Measurements from ENCODE around the gene TRIM47. TPM values are rescaled to one million over a fixed set of nuclear protein-coding genes. Genes with fewer than 3 reads are reported as not detected.

The TRIM47 gene
- total and polyA plus RNA-seq, 7 donors, result 8.4 to 17.1 (median 10.9) TPM

DNA sequence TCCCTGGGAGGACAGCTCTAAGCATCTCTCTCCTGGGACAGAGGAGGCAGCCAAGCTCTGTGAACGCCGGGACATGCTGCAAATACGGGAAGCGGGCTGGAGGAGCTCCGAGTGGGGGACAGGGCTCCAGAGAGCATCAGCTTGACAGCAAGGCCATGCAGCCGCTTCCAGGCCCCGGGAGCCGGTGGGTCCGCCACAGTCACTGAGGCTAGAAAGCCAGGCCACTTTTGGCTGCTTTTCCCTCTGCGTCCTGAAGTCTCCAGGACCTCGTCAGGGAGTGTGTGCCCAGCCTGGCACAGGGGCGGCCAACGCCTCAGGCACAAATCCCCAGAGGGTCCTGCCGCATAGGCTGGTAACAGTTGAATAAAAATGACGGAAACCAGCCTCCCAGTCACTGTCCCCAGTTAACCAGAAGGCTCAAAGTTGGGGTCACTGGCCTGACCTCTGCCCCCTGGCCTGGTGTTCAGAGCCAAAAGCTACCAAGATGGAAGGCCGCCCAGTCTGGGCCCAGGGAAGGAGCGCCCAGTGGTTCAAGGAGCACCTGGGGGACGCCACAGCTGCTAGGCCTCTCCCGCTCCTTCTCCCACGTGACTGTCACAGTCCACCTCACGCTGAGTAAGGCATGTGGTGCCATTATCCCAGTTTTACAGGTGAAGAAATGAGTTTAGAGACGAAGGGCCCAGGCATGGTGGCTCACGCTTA lies 21.5 kb upstream of the TRIM47 start:
- DNase-seq, result no peak
- TF ChIP-seq, protein P1, sequence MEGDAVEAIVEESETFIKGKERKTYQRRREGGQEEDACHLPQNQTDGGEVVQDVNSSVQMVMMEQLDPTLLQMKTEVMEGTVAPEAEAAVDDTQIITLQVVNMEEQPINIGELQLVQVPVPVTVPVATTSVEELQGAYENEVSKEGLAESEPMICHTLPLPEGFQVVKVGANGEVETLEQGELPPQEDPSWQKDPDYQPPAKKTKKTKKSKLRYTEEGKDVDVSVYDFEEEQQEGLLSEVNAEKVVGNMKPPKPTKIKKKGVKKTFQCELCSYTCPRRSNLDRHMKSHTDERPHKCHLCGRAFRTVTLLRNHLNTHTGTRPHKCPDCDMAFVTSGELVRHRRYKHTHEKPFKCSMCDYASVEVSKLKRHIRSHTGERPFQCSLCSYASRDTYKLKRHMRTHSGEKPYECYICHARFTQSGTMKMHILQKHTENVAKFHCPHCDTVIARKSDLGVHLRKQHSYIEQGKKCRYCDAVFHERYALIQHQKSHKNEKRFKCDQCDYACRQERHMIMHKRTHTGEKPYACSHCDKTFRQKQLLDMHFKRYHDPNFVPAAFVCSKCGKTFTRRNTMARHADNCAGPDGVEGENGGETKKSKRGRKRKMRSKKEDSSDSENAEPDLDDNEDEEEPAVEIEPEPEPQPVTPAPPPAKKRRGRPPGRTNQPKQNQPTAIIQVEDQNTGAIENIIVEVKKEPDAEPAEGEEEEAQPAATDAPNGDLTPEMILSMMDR (IDR thresholded peaks at IDR 0.05), result no peak
- H3K4me1 ChIP-seq, result peaks cover 23% of the 10 kb centered on the region
- H3K4me3 ChIP-seq, result no peak overlapping the region
- H3K9me3 ChIP-seq, result no peaks in the 10 kb centered on the region
- 83 to 85% (median 85%) methylated on average over 23 of the region's 23 CpGs for WGBS, 3 donors
- no peaks in the 10 kb centered on the region for H3K27me3 ChIP-seq (ENCODE audit: insufficient read depth in 3 of 3, low read length in 2 of 3)
- H3K27ac ChIP-seq, result no peak overlapping the region
- H3K36me3 ChIP-seq (ENCODE audit: insufficient read depth in 1 of 2, low read depth in 1 of 2), result peaks cover 5 to 61% of the 10 kb centered on the region in 2 donors
- ATAC-seq, result no peak
- intact Hi-C loops (cut with DNase I), result loop anchor here in 1 of 2 donors (5.0 kb wide), 1 partner anchor 133 kb away; the partner anchor contains the start of gene GALK1

DNA sequence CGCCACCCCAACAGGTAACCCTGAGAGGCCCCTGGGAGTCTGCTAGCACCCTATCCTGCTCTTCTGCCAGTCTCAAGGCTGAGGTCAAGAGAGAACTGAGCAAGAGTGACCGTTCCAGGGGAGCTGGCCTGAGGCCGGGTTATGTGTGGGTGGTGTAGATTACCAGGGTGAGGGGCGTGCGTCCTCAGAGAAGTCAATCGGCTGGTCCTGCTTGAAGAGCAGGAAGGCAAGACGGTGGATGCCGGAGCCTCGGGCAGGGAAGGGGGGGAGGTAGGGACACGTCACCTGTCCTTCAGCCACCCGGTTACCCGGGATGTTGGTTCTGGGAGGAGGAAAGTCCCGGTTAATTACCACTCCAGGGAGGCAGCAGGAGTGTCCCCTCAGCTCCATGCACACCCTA lies 21.0 kb upstream of the TRIM47 start:
- Histone ChIP-seq H3K27me3 (ENCODE audit: insufficient read depth in 3 of 3, low read length in 2 of 3) (no peaks in the 10 kb centered on the region), H3K4me1 (peaks cover 26% of the 10 kb centered on the region), H3K36me3 (ENCODE audit: insufficient read depth in 1 of 2, low read depth in 1 of 2) (peaks cover 5 to 61% of the 10 kb centered on the region in 2 donors), H3K9me3 (no peaks in the 10 kb centered on the region), H3K27ac (no peak overlapping the region), H3K4me3 (no peak overlapping the region)
- TF ChIP-seq, protein P1 (IDR thresholded peaks at IDR 0.05), result no peak
- DNase-seq (no peak), ATAC-seq (no peak)
- intact Hi-C loops (cut with DNase I), result loop anchor here in 1 of 2 donors (5.0 kb wide), 1 partner anchor 132 kb away; the partner anchor contains the start of gene GALK1
- 82 to 91% (median 84%) methylated on average over 13 of the region's 13 CpGs for WGBS, 3 donors

DNA sequence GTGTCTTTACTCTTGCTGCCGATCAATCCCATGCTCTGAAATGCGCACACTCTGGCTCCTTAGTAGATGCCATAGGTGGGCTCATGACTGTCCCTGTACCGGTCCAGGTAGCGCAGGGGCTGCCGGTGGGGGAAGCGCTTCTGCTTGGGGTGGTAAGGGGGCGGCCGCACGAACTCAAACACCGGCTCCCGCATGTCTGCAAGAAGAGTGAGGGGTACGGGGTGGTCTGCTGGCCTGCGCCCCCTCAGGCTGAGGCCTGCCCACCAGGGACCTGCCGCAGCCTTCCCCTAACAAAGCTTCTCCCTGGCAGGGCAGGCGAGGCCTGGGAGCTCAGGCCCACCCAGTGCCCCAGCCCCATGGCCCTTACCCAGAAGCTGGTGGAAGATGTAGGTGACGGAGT lies 20.4 kb upstream of the TRIM47 start:
- no peaks in the 10 kb centered on the region for H3K9me3 ChIP-seq
- intact Hi-C loops (cut with DNase I), result loop anchor here in 1 of 2 donors (5.0 kb wide), 1 partner anchor 131 kb away; the partner anchor contains the start of gene GALK1
- H3K4me1 ChIP-seq, result peaks cover 22% of the 10 kb centered on the region
- H3K27me3 ChIP-seq (ENCODE audit: insufficient read depth in 3 of 3, low read length in 2 of 3), result no peaks in the 10 kb centered on the region
- no peak overlapping the region for H3K4me3 ChIP-seq
- H3K36me3 ChIP-seq (ENCODE audit: insufficient read depth in 1 of 2, low read depth in 1 of 2), result peaks cover 5 to 61% of the 10 kb centered on the region in 2 donors
- TF ChIP-seq, protein P1 (IDR thresholded peaks at IDR 0.05), result no peak
- 93 to 96% (median 94%) methylated on average over 16 of the region's 16 CpGs for WGBS, 3 donors
- H3K27ac ChIP-seq, result no peak overlapping the region
- ATAC-seq (no peak), DNase-seq (no peak)

DNA sequence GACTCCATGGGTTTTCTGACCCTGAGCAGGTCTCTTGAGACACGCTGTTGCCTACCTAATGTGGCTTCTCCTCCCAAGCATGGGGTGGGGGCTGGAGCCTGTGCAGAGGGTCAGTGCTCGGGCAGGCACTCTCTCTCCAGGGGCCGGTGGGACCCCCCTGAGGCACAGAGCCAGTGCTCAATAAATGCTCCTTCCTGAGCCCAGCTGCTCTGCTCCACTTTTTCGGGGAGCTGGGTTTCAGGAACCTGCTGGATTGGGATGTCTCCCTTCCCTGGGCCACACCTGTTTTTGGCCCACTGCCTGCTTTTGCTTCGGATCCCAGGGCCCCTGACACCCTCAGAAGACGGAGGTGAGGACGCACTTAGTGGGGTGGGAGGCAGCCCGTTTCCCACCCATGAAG lies 19.7 kb upstream of the TRIM47 start:
- no peak overlapping the region for H3K27ac ChIP-seq
- DNase-seq (no peak), ATAC-seq (no peak)
- H3K36me3 ChIP-seq (ENCODE audit: insufficient read depth in 1 of 2, low read depth in 1 of 2), result peaks cover 5 to 57% of the 10 kb centered on the region in 2 donors
- peaks cover 17% of the 10 kb centered on the region for H3K4me1 ChIP-seq
- no peak overlapping the region for H3K4me3 ChIP-seq
- 84 to 89% (median 84%) methylated on average over 8 of the region's 8 CpGs for WGBS, 3 donors
- intact Hi-C loops (cut with DNase I), result loop anchor here in 1 of 2 donors (5.0 kb wide), 1 partner anchor 131 kb away; the partner anchor contains the start of gene GALK1
- TF ChIP-seq, protein P1 (IDR thresholded peaks at IDR 0.05), result no peak
- no peaks in the 10 kb centered on the region for H3K27me3 ChIP-seq (ENCODE audit: insufficient read depth in 3 of 3, low read length in 2 of 3)
- H3K9me3 ChIP-seq, result no peaks in the 10 kb centered on the region
